Measurements from ENCODE around the gene ANK3.

Gene ANK3

GRCh38 chr10:60271319-60272040, 118.2 kb downstream of the ANK3 start:
- Histone ChIP-seq H3K27ac (ENCODE audit: insufficient read depth, low read depth, low read length, poor library complexity, severe bottlenecking) (no peak overlapping the region), H3K9me3 (ENCODE audit: control insufficient read depth, low read length) (no peaks in the 10 kb centered on the region), H3K27me3 (ENCODE audit: control insufficient read depth, insufficient read depth, low read length, poor library complexity, severe bottlenecking) (no peaks in the 10 kb centered on the region), H3K4me1 (ENCODE audit: control insufficient read depth, insufficient read depth, low read length) (no peaks in the 10 kb centered on the region), H3K4me3 (ENCODE audit: insufficient read depth, low read depth, low read length) (no peak overlapping the region), H3K36me3 (ENCODE audit: control insufficient read depth, insufficient read depth, low read length) (no peaks in the 10 kb centered on the region)
- 91 to 92% methylated on average over 2 to 3 of the region's 4 CpGs for WGBS, 2 experiments

GRCh38 chr10:60270426-60270825, 119.2 kb downstream of the ANK3 start:
- Histone ChIP-seq H3K9me3 (ENCODE audit: control insufficient read depth, low read length) (no peaks in the 10 kb centered on the region), H3K27ac (ENCODE audit: insufficient read depth, low read depth, low read length, poor library complexity, severe bottlenecking) (no peak overlapping the region), H3K27me3 (ENCODE audit: control insufficient read depth, insufficient read depth, low read length, poor library complexity, severe bottlenecking) (no peaks in the 10 kb centered on the region), H3K4me1 (ENCODE audit: control insufficient read depth, insufficient read depth, low read length) (no peaks in the 10 kb centered on the region), H3K36me3 (ENCODE audit: control insufficient read depth, insufficient read depth, low read length) (no peaks in the 10 kb centered on the region), H3K4me3 (ENCODE audit: insufficient read depth, low read depth, low read length) (no peak overlapping the region)
- WGBS, 2 experiments = 100% methylated on average over 1 of the region's 1 CpG

GRCh38 chr10:60267802-60268201, 121.9 kb downstream of the ANK3 start:
- WGBS, 2 experiments = 87 to 93% methylated on average over 5 to 6 of the region's 6 CpGs

GRCh38 chr10:60266513-60266912, 123.2 kb downstream of the ANK3 start:
- no peaks in the 10 kb centered on the region for H3K9me3 ChIP-seq (ENCODE audit: control insufficient read depth, low read length)
- WGBS, 2 experiments = 83 to 100% methylated on average over 1 of the region's 1 CpG
- H3K4me1 ChIP-seq (ENCODE audit: control insufficient read depth, insufficient read depth, low read length) = no peaks in the 10 kb centered on the region
- no peak overlapping the region for H3K27ac ChIP-seq (ENCODE audit: insufficient read depth, low read depth, low read length, poor library complexity, severe bottlenecking)
- no peaks in the 10 kb centered on the region for H3K36me3 ChIP-seq (ENCODE audit: control insufficient read depth, insufficient read depth, low read length)
- H3K4me3 ChIP-seq (ENCODE audit: insufficient read depth, low read depth, low read length) = no peak overlapping the region
- no peaks in the 10 kb centered on the region for H3K27me3 ChIP-seq (ENCODE audit: control insufficient read depth, insufficient read depth, low read length, poor library complexity, severe bottlenecking)

More at GRCh38 chr10:60267802-60268201, 121.9 kb downstream of the ANK3 start:
- no peaks in the 10 kb centered on the region for H3K4me1 ChIP-seq (ENCODE audit: control insufficient read depth, insufficient read depth, low read length)
- no peaks in the 10 kb centered on the region for H3K27me3 ChIP-seq (ENCODE audit: control insufficient read depth, insufficient read depth, low read length, poor library complexity, severe bottlenecking)
- no peak overlapping the region for H3K4me3 ChIP-seq (ENCODE audit: insufficient read depth, low read depth, low read length)
- no peak overlapping the region for H3K27ac ChIP-seq (ENCODE audit: insufficient read depth, low read depth, low read length, poor library complexity, severe bottlenecking)
- no peaks in the 10 kb centered on the region for H3K36me3 ChIP-seq (ENCODE audit: control insufficient read depth, insufficient read depth, low read length)
- H3K9me3 ChIP-seq (ENCODE audit: control insufficient read depth, low read length) = no peaks in the 10 kb centered on the region

- 94 to 96% methylated on average over 2 of the region's 3 CpGs for WGBS, 2 experiments
- no peak overlapping the region for H3K4me3 ChIP-seq (ENCODE audit: insufficient read depth, low read depth, low read length)
- H3K27me3 ChIP-seq (ENCODE audit: control insufficient read depth, insufficient read depth, low read length, poor library complexity, severe bottlenecking) = no peaks in the 10 kb centered on the region
These were observed 127.0 kb downstream of the ANK3 start for GRCh38 chr10:60262647-60263126.

GRCh38 chr10:60260321-60260720, 129.4 kb downstream of the ANK3 start:
- no peaks in the 10 kb centered on the region for H3K9me3 ChIP-seq (ENCODE audit: control insufficient read depth, low read length)
- no peaks in the 10 kb centered on the region for H3K36me3 ChIP-seq (ENCODE audit: control insufficient read depth, insufficient read depth, low read length)
- no peak overlapping the region for H3K4me3 ChIP-seq (ENCODE audit: insufficient read depth, low read depth, low read length)
- no peaks in the 10 kb centered on the region for H3K27me3 ChIP-seq (ENCODE audit: control insufficient read depth, insufficient read depth, low read length, poor library complexity, severe bottlenecking)
- no peak overlapping the region for H3K27ac ChIP-seq (ENCODE audit: insufficient read depth, low read depth, low read length, poor library complexity, severe bottlenecking)
- H3K4me1 ChIP-seq (ENCODE audit: control insufficient read depth, insufficient read depth, low read length) = peaks cover 12% of the 10 kb centered on the region
- 96 to 99% methylated on average over 3 of the region's 3 CpGs for WGBS, 2 experiments

More at GRCh38 chr10:60262647-60263126, 127.0 kb downstream of the ANK3 start:
- Histone ChIP-seq H3K9me3 (ENCODE audit: control insufficient read depth, low read length) (no peaks in the 10 kb centered on the region), H3K4me1 (ENCODE audit: control insufficient read depth, insufficient read depth, low read length) (peaks cover 9% of the 10 kb centered on the region), H3K27ac (ENCODE audit: insufficient read depth, low read depth, low read length, poor library complexity, severe bottlenecking) (no peak overlapping the region), H3K36me3 (ENCODE audit: control insufficient read depth, insufficient read depth, low read length) (no peaks in the 10 kb centered on the region)

GRCh38 chr10:60258429-60258797, 131.3 kb downstream of the ANK3 start:
- WGBS, 2 experiments = 32 to 36% methylated on average over 2 of the region's 2 CpGs
- no peak overlapping the region for H3K4me3 ChIP-seq (ENCODE audit: insufficient read depth, low read depth, low read length)

GRCh38 chr10:60257767-60258428, 131.8 kb downstream of the ANK3 start:
- 56 to 59% methylated on average over 3 of the region's 3 CpGs for WGBS, 2 experiments
- H3K27ac ChIP-seq (ENCODE audit: insufficient read depth, low read depth, low read length, poor library complexity, severe bottlenecking) = peak overlapping the region; percentile 17
- peaks cover 12% of the 10 kb centered on the region for H3K4me1 ChIP-seq (ENCODE audit: control insufficient read depth, insufficient read depth, low read length)
- H3K36me3 ChIP-seq (ENCODE audit: control insufficient read depth, insufficient read depth, low read length) = no peaks in the 10 kb centered on the region
- no peaks in the 10 kb centered on the region for H3K27me3 ChIP-seq (ENCODE audit: control insufficient read depth, insufficient read depth, low read length, poor library complexity, severe bottlenecking)
- no peak overlapping the region for H3K4me3 ChIP-seq (ENCODE audit: insufficient read depth, low read depth, low read length)
- no peaks in the 10 kb centered on the region for H3K9me3 ChIP-seq (ENCODE audit: control insufficient read depth, low read length)

More at GRCh38 chr10:60258429-60258797, 131.3 kb downstream of the ANK3 start:
- H3K4me1 ChIP-seq (ENCODE audit: control insufficient read depth, insufficient read depth, low read length) = peaks cover 12% of the 10 kb centered on the region
- H3K9me3 ChIP-seq (ENCODE audit: control insufficient read depth, low read length) = no peaks in the 10 kb centered on the region
- no peaks in the 10 kb centered on the region for H3K27me3 ChIP-seq (ENCODE audit: control insufficient read depth, insufficient read depth, low read length, poor library complexity, severe bottlenecking)
- no peaks in the 10 kb centered on the region for H3K36me3 ChIP-seq (ENCODE audit: control insufficient read depth, insufficient read depth, low read length)
- H3K27ac ChIP-seq (ENCODE audit: insufficient read depth, low read depth, low read length, poor library complexity, severe bottlenecking) = peak overlapping the region; percentile 17

- no peaks in the 10 kb centered on the region for H3K9me3 ChIP-seq (ENCODE audit: control insufficient read depth, low read length)
- no peaks in the 10 kb centered on the region for H3K36me3 ChIP-seq (ENCODE audit: control insufficient read depth, insufficient read depth, low read length)
- peaks cover 12% of the 10 kb centered on the region for H3K4me1 ChIP-seq (ENCODE audit: control insufficient read depth, insufficient read depth, low read length)
- no peak overlapping the region for H3K27ac ChIP-seq (ENCODE audit: insufficient read depth, low read depth, low read length, poor library complexity, severe bottlenecking)
- H3K27me3 ChIP-seq (ENCODE audit: control insufficient read depth, insufficient read depth, low read length, poor library complexity, severe bottlenecking) = no peaks in the 10 kb centered on the region
- no peak overlapping the region for H3K4me3 ChIP-seq (ENCODE audit: insufficient read depth, low read depth, low read length)
These were observed 134.9 kb downstream of the ANK3 start for GRCh38 chr10:60254776-60255175.

GRCh38 chr10:60253484-60253883, 136.2 kb downstream of the ANK3 start:
- no peak overlapping the region for H3K4me3 ChIP-seq (ENCODE audit: insufficient read depth, low read depth, low read length)
- H3K27ac ChIP-seq (ENCODE audit: insufficient read depth, low read depth, low read length, poor library complexity, severe bottlenecking) = no peak overlapping the region
- no peaks in the 10 kb centered on the region for H3K9me3 ChIP-seq (ENCODE audit: control insufficient read depth, low read length)
- H3K27me3 ChIP-seq (ENCODE audit: control insufficient read depth, insufficient read depth, low read length, poor library complexity, severe bottlenecking) = no peaks in the 10 kb centered on the region
- H3K4me1 ChIP-seq (ENCODE audit: control insufficient read depth, insufficient read depth, low read length) = peaks cover 11% of the 10 kb centered on the region
- H3K36me3 ChIP-seq (ENCODE audit: control insufficient read depth, insufficient read depth, low read length) = no peaks in the 10 kb centered on the region
